GM19025 (cell line): ENCODE data around the gene MLLT10.
"Not testable (repeated sequence)": the region's sequence is repeated elsewhere in the genome, so short reads cannot be mapped to it uniquely, and the experiment has no call there.

ENCODE experiments used
- ATAC-seq: cut with Tn5 transposase; IDR thresholded peaks from one replicate; pipeline ENCODE4 v1.9.1; 2021; ENCODE audit warnings: mild to moderate bottlenecking, low read depth, moderate library complexity; ENCODE audit not compliant: unreplicated experiment

The MLLT10 gene

GRCh38 chr10:21558984-21559383 lies 25.0 kb downstream of the MLLT10 start:
- not testable (repeated sequence) for ATAC-seq

DNA sequence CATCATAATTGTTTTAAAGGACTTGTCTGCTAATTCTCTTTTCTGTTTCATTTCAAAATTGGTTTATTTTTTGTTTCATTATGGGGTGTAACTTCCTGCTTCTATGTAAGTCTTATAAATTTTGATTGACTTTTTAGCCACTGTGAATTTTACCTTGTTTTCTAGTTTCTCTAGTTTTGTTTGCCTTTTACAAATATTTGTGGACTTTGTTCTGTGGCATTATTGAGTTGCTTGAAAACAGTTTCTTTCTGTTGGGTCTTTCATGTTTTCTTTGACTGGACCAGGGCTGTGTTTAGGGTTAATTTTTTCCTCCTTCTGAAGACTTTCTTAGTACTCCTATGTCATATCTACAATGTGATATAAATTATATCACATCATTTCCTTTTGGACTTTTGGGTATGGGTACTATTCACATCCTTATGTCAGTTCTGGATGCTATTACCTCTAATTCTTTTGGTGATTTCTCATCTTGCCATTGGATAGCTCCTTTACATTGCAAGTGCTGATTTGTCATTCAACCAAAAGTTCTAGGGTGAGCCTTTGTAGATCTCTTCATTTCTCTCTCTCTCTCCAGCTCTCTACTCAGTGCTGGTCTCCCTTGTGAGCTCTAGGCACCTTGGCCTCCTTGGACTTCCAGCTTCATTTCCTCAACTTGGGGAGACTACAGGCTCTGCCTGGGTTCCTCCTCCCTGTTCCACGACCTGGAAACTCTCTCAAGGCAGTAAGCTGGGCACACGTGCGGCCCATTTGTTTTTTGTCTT lies 36.9 kb downstream of the MLLT10 start:
- ATAC-seq = no peak

- no peak for ATAC-seq
Measured at GRCh38 chr10:21572578-21572977, 38.5 kb downstream of the MLLT10 start.

GRCh38 chr10:21574514-21574913 lies 40.5 kb downstream of the MLLT10 start:
- not testable (repeated sequence) for ATAC-seq

DNA sequence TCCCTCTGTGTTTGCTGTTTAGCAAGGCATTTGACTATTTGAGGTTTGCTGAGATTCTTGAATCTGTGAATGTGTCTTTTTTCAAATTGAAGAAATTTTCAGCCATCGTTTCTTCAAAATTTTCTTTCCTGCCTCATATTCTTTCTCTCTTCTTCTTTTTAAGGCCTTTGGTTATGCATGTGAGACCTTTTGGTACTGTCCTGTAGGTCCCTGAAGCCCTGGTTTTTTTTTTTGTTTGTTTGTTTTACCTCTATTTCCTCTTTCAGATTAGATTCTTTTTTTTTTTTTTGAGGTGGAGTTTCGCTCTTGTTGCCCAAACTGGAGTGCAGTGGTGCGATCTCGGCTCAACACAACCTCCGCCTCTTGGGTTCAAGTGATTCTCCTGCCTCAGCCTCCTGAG lies 45.3 kb downstream of the MLLT10 start:
- no peak for ATAC-seq

DNA sequence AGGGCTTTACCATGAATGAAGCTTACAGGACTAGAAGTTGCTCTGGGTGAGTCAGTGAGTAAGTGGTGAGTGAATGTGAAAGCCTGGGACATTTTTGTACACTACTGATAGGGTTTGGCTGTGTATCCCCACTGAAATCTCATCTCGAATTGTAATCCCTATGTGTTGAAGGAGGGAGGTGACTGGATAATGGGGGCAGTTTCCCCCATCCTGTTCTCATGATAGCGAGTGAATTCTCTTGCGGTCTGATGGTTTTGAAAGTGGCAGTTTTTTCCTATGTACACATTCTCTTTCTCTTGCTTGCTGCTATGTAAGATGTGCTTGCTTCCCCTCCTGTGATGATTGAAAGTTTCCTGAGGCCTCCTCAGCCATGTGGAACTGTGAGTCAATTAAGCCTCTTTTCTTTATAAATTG lies 47.4 kb downstream of the MLLT10 start:
- peak; percentile 79 for ATAC-seq

DNA sequence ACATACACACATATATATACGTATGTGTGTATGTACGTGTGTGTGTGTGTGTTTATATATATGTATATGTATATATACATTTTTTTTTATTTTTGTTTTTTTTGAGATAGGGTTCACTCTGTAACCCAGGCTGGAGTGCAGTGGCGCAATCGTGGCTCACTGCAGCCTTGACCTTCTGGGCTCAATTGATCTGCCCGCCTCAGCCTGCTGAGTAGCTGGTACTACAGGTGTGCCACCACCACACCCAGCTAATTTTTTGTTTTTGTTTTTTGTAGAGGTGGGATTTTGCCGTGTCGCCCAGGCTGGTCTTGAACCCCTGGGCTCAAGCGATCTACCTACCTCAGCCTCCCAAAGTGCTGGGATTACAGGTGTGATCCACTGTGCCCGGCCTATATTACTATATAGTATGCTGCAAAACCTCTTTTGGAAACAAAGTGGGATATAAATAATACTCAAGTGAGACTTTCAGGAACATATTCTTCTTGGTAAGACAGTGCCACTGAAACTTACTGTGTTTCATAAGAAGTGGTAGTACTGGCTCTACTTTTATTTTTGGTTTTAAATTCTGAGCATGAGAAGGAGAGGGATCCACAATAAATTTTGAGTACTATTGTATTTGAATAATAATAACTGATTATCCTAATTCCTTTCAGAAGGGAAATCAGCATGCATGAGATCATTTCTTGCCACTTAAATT lies 51.0 kb downstream of the MLLT10 start:
- no peak for ATAC-seq

GRCh38 chr10:21587391-21587790 lies 53.4 kb downstream of the MLLT10 start:
- no peak for ATAC-seq

DNA sequence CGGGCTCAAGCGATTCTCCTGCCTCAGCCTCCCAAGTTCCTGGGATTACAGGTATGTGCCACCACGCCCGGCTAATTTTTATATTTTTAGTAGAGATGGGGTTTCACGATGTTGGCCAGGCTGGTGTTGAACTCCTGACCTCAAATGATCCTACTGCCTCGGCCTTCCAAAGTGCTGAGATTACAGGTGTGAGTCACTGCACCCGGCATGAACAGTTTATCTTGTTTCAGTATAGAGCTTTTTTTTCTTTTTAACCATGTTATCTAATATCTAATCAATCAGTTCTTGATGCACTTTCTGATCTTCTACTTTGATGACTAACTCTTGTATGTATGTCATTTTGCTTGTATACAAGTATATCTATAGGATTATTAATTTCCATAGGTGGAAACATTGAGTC lies 54.1 kb downstream of the MLLT10 start:
- ATAC-seq = not testable (repeated sequence)

GRCh38 chr10:21593986-21594385 lies 60.0 kb downstream of the MLLT10 start:
- ATAC-seq = no peak

GRCh38 chr10:21599582-21599981 lies 65.5 kb downstream of the MLLT10 start:
- no peak for ATAC-seq

DNA sequence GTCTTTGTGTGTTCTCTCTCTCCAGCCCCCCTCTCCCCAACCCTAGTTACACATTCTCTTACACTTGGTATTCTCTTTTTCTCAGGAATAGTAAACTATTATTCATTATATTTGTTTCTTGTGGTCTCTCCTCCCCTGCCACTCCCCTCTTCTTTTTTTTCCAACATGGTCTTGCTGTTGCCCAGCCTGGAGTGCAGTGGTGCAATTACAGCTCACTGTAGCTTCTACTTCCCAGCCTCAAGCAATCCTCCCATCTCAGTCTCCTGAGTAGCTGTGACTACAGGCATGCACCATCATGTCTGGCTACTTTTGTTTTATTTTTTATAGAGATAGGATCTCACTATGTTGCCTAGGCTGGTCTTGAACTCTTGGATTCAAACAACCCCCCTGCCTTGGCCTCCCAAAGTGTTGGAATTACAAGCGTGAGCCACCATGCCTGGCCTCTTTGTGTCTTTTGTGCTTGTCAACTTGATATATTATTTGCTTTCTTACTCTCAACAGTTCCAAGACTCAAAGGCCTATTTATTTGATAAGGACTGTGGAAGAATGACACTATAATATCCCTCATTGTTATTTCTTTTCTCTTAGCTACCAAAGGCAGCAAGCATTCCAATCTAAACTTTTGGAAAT lies 66.9 kb downstream of the MLLT10 start:
- no peak for ATAC-seq

DNA sequence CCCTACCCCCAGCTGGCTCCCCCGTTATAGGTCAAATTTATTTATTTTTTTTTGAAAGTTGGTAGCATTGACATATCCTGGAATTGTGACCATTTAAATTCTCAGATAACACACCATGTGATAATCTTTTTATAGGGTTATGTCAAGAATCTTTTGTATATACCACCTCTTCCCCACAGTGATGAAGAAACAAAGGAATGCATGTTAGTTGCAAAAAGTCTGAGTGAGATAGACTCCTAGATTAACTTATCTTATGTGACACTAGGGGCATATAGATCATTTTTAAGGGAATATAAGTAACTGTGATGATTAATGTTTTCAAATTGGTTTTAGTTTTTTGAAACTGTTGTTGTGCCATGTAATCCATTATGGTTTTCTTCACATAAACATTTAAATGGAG lies 68.3 kb downstream of the MLLT10 start:
- no peak for ATAC-seq

DNA sequence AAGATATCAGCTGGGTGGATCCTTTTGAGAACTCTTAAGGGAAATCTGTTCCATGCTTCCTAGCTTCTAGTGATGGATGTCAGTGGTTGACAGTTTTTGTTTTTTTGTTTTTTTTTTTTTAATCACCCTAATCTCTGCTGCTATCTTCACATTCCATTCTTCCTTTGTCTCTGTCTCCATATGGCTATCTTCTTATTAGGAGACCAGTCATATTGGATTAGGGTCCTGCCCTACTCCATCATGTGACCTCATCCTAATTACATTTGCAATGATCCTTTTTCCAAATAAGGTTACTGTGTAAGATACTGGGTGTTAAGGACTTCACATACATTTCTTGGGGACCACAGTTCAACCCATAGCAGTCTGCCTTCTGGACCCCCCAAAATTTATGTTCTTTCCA lies 69.7 kb downstream of the MLLT10 start:
- no peak for ATAC-seq

GRCh38 chr10:21604651-21605050 lies 70.6 kb downstream of the MLLT10 start:
- ATAC-seq = no peak

DNA sequence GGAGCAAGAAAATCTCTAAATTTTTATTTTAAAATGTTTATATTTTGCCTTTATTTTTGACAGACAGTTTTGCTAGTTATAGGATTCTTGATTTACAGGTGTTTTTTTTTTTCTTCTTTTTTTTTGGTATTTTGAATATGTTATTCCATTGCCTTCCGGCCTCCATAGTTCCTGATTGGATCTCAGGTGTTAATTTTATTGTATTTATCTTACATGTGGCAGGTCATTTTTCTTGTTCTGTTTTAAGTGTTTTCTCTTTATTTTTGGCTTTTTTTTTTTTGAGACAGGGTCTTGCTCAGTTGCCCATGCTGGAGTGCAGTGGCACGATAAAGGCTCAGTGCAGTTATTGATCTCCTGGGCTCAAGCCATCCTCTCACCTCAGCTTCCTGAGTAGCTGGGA lies 73.9 kb downstream of the MLLT10 start:
- no peak for ATAC-seq

DNA sequence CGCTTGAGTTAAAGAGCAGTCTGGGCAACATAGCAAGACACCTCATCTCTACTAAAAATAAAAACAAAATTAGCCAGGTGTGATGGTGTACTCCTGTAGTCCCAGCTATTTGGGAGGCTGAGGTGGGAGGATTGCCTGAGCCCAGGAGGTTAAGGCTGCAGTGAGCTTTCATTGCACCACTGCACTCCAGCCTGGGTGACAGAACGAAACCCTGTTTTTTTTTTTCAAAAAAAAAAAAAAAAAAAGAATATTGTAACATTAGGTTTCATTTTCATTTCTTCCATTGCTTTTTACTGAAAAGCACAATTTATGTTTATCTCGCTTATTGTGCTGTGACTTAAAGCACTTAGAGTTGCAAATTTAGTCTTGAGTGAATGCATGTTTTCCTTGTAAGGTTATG lies 80.0 kb downstream of the MLLT10 start:
- ATAC-seq = no peak

DNA sequence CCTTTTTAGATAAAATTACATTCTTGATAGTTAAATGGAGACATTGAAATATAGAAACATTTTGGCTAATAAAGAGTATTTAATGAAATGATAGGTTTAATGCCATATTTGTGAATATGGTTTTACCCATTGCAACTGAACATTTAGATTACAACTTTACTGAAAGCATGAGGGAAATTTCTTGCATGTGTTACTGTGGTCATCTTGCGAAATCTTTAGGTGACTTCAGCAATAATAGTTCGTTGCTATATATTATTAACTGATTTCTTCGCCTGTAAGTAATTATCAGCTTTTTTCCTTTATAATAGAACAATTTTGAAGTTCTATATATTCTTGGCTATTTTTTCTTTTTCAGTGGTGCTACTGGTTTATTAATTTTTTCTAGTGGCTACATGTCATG lies 83.2 kb downstream of the MLLT10 start:
- no peak for ATAC-seq

GRCh38 chr10:21623291-21623690 lies 89.3 kb downstream of the MLLT10 start:
- ATAC-seq = no peak

GRCh38 chr10:21624421-21624820 lies 90.4 kb downstream of the MLLT10 start:
- not testable (repeated sequence) for ATAC-seq

- ATAC-seq = no peak
Measured at GRCh38 chr10:21624951-21625350, 90.9 kb downstream of the MLLT10 start.
